Naive thymus-derived CD4-positive, alpha-beta T cell (primary cell): ENCODE data around the gene NBPF4. TPM values are rescaled to one million over a fixed set of nuclear protein-coding genes. Genes with fewer than 3 reads are reported as not detected.
A peak's percentile ranks its signal among the peaks of the same experiment; 100 is the strongest.

Experiments used
- ATAC-seq: fragments of 150-1000 bp; cut with Tn5 transposase; 2 replicates; pipeline ENCODE4 v1.10.0; 2021; ENCODE audit warnings: mild to moderate bottlenecking, moderate library complexity
- CTCF ChIA-PET: fragments of 350-600 bp; sonication (Branson Sonifier 250); formaldehyde crosslinking; loops from one replicate; lab custom pipeline; 2021; ENCODE audit warnings: antibody characterized with exemption; lab: Charles Lee
- POLR2A ChIA-PET: fragments of 350-600 bp; sonication (Branson Sonifier 250); formaldehyde crosslinking; loops from one replicate; lab custom pipeline; 2021; ENCODE audit warnings: antibody characterized with exemption, inconsistent platforms; lab: Charles Lee
- DNase-seq, 9 donors: peaks; one replicate each; pipeline versions ENCODE4 v3.0.0 to v3.0.0-alpha.2; 2020 to 2022; ENCODE audit warnings: mixed read lengths in 1 of 9
- H3K27ac ChIP-seq: one replicate; pipeline ENCODE4 v1.7.0; 2013; ENCODE audit warnings: mild to moderate bottlenecking, low read depth, low read length, moderate library complexity
- H3K27me3 ChIP-seq, 2 donors: one replicate each; pipeline ENCODE4 v1.7.0; 2013; ENCODE audit warnings: low read length in 2 of 2, mild to moderate bottlenecking in 2 of 2, moderate library complexity in 2 of 2; ENCODE audit not compliant: control insufficient read depth in 2 of 2, insufficient read depth in 2 of 2
- H3K36me3 ChIP-seq, 3 experiments: 1 replicate in 2 of 3; 2 replicates in 1 of 3; pipeline ENCODE4 v1.7.0; 2013; ENCODE audit warnings: low read length in 3 of 3, mild to moderate bottlenecking in 3 of 3, moderate library complexity in 1 of 3; ENCODE audit not compliant: insufficient read depth in 3 of 3, control insufficient read depth in 2 of 3
- H3K4me1 ChIP-seq, 2 donors: one replicate each; pipeline ENCODE4 v1.7.0; 2013; ENCODE audit warnings: low read length in 2 of 2, mild to moderate bottlenecking in 2 of 2, moderate library complexity in 1 of 2; ENCODE audit not compliant: control insufficient read depth in 2 of 2, insufficient read depth in 2 of 2
- H3K4me3 ChIP-seq: 2 replicates; pipeline ENCODE4 v1.7.0; 2013; ENCODE audit warnings: mild to moderate bottlenecking, low read length
- H3K9me3 ChIP-seq, 3 experiments: 1 replicate in 2 of 3; 2 replicates in 1 of 3; pipeline ENCODE4 v1.7.0; 2013; ENCODE audit warnings: low read length in 3 of 3; ENCODE audit not compliant: control insufficient read depth in 2 of 3
- H3K27ac Mint-ChIP-seq, 9 donors: one replicate each; pipeline ENCODE4 v1.8.0; 2020 to 2022; ENCODE audit warnings: mixed read lengths in 9 of 9, mild to moderate bottlenecking in 8 of 9, moderate library complexity in 5 of 9, inconsistent platforms in 2 of 9
- H3K27me3 Mint-ChIP-seq, 5 donors: one replicate each; pipeline ENCODE4 v1.8.0; 2021 to 2022; ENCODE audit warnings: mixed read lengths in 5 of 5, mild to moderate bottlenecking in 1 of 5
- H3K36me3 Mint-ChIP-seq, 5 donors: one replicate each; pipeline ENCODE4 v1.8.0; 2020 to 2022; ENCODE audit warnings: mixed read lengths in 5 of 5, mild to moderate bottlenecking in 3 of 5, inconsistent platforms in 1 of 5
- H3K4me1 Mint-ChIP-seq, 7 donors: one replicate each; pipeline ENCODE4 v1.8.0; 2020 to 2022; ENCODE audit warnings: mixed read lengths in 7 of 7, mild to moderate bottlenecking in 3 of 7, inconsistent platforms in 1 of 7
- H3K4me3 Mint-ChIP-seq, 10 donors: one replicate each; pipeline ENCODE4 v1.8.0; 2020 to 2022; ENCODE audit warnings: mild to moderate bottlenecking in 10 of 10, mixed read lengths in 10 of 10, moderate library complexity in 6 of 10, inconsistent platforms in 2 of 10
- H3K9me3 Mint-ChIP-seq, 11 donors: one replicate each; pipeline ENCODE4 v1.8.0; 2020 to 2022; ENCODE audit warnings: mixed read lengths in 11 of 11, mild to moderate bottlenecking in 4 of 11, inconsistent platforms in 1 of 11, moderate library complexity in 1 of 11
- intact Hi-C, 2 donors: fragments of 100-400 bp; cut with micrococcal nuclease; formaldehyde crosslinking; loops; one replicate each; pipeline ENCODE4 v1.15.1; 2023
- polyA plus RNA-seq, 2 donors: library from polyadenylated mRNA; unstranded; fragments of 300-500 nt; fragmentation: Illumina TruSeq; gene quantifications; one replicate each; pipeline ENCODE4 v1.2.3, GENCODE V29; 2021
- total RNA-seq, 6 experiments: library from RNA in 5 of 6; stranded (reverse) in 5 of 6; gene quantifications; 1 replicate in 5 of 6; 2 replicates in 1 of 6; pipeline ENCODE4 v1.2.3 and lab custom pipeline; 2021 to 2026

The NBPF4 gene
- total and polyA plus RNA-seq, 7 experiments from 2014 or later, result 0.22 to 0.24 TPM; not detected in 5

GRCh38 chr1:108200687-108201051 lies 43.2 kb downstream of the NBPF4 start:
- Histone ChIP-seq H3K27ac (peak overlapping the region; percentile 65), H3K4me3 (peak overlapping the region; percentile 75), H3K27me3 (no peaks in the 10 kb centered on the region), H3K9me3 (no peaks in the 10 kb centered on the region), H3K36me3 (peaks cover 0 to 4% (median 0%) of the 10 kb centered on the region in 3 experiments), H3K4me1 (peaks cover 3 to 16% of the 10 kb centered on the region in 2 donors)
- peak; percentile 66 for ATAC-seq
- peaks cover 0 to 25% (median 0%) of the 10 kb centered on the region in 5 donors for H3K27me3 Mint-ChIP-seq
- H3K27ac Mint-ChIP-seq, result peak overlapping the region; percentile 18 to 86 (median 80)
- peaks cover 0 to 9% (median 0%) of the 10 kb centered on the region in 11 donors for H3K9me3 Mint-ChIP-seq
- peaks cover 0 to 31% (median 0%) of the 10 kb centered on the region in 5 donors for H3K36me3 Mint-ChIP-seq
- H3K4me3 Mint-ChIP-seq, result peak overlapping the region; percentile 69 to 92 (median 88)
- DNase-seq, result peak in 7 of 9 donors; percentile 26 to 55 (median 48)
- ChIA-PET CTCF (interaction anchor here (0.7 to 1.2 kb wide), 3 partner anchors 9 to 366 kb away, joined by 3 read pairs; no protein-coding TSS in a partner anchor), POLR2A (interaction anchor here (0.7 to 2.0 kb wide), 10 partner anchors 10 to 899 kb away, joined by 3 to 11 read pairs (median 5); partner anchors contain the start of genes EEIG2, HENMT1, PRPF38B and WDR47)
- intact Hi-C loops, result loop anchor here (1.0 to 5.0 kb wide), 14 partner anchors 76 to 1144 kb away; partner anchors contain the start of genes PRMT6 (in 2 of the 2), STXBP3 (in 2 of the 2), EEIG2 (in 1 of the 2) and VAV3 (in 1 of the 2)
- H3K4me1 Mint-ChIP-seq, result peaks cover 15 to 42% (median 30%) of the 10 kb centered on the region in 7 donors

- Mint-ChIP-seq H3K27me3 (peaks cover 0 to 19% (median 0%) of the 10 kb centered on the region in 5 donors), H3K27ac (peak within 1 kb of the TSS; percentile 52 to 87 (median 82)), H3K4me1 (peaks cover 17 to 42% (median 30%) of the 10 kb centered on the region in 7 donors), H3K9me3 (peaks cover 0 to 12% (median under 1%) of the 10 kb centered on the region in 11 donors), H3K4me3 (peak within 1 kb of the TSS; percentile 69 to 93 (median 88)), H3K36me3 (peaks cover 3 to 36% (median 4%) of the 10 kb centered on the region in 5 donors)
- Histone ChIP-seq H3K36me3 (peaks cover 0 to 4% (median 0%) of the 10 kb centered on the region in 3 experiments), H3K9me3 (no peaks in the 10 kb centered on the region), H3K4me3 (peak within 1 kb of the TSS; percentile 75), H3K27ac (peak within 1 kb of the TSS; percentile 65), H3K4me1 (peaks cover 3 to 16% of the 10 kb centered on the region in 2 donors), H3K27me3 (no peaks in the 10 kb centered on the region)
- ATAC-seq (peak; percentile 96), DNase-seq (peak; percentile 58 to 83 (median 71))
- POLR2A ChIA-PET, result interaction anchor here (0.6 to 2.0 kb wide), 11 partner anchors 10 to 900 kb away, joined by 3 to 11 read pairs (median 5); partner anchors contain the start of genes EEIG2, HENMT1, PRPF38B and WDR47
- intact Hi-C loops, result loop anchor here (1.0 to 5.0 kb wide), 17 partner anchors 15 to 1143 kb away; partner anchors contain the start of genes PRMT6 (in 2 of the 2), STXBP3 (in 2 of the 2), EEIG2 (in 1 of the 2) and VAV3 (in 1 of the 2)
- CTCF ChIA-PET, result interaction anchor here (0.7 to 1.2 kb wide), 3 partner anchors 9 to 367 kb away, joined by 3 read pairs; no protein-coding TSS in a partner anchor
These were observed 43.8 kb downstream of the NBPF4 start, which contains the start of gene SLC25A24 for GRCh38 chr1:108199781-108200686. Gene SLC25A24 (minus strand): TSS chr1:108200343. CDS start chr1:108200138, 205 bp downstream.

- Mint-ChIP-seq H3K27me3 (peaks cover 0 to 12% (median 0%) of the 10 kb centered on the region in 5 donors), H3K9me3 (peaks cover 0 to 12% (median 2%) of the 10 kb centered on the region in 11 donors), H3K27ac (peak overlapping the region; percentile 33 to 87 (median 69)), H3K36me3 (peaks cover 8 to 40% (median 11%) of the 10 kb centered on the region in 5 donors), H3K4me3 (peak overlapping the region; percentile 69 to 93 (median 87)), H3K4me1 (peaks cover 18 to 42% (median 30%) of the 10 kb centered on the region in 7 donors)
- no peak for DNase-seq
- Histone ChIP-seq H3K27ac (peak overlapping the region; percentile 65), H3K4me3 (peak overlapping the region; percentile 75), H3K36me3 (peaks cover 0 to 4% (median 0%) of the 10 kb centered on the region in 3 experiments), H3K27me3 (no peaks in the 10 kb centered on the region), H3K4me1 (peaks cover 3 to 16% of the 10 kb centered on the region in 2 donors), H3K9me3 (no peaks in the 10 kb centered on the region)
- POLR2A ChIA-PET, result interaction anchor here (1.5 to 2.0 kb wide), 4 partner anchors 235 to 843 kb away, joined by 5 to 11 read pairs (median 6); partner anchors contain the start of genes HENMT1 and WDR47
- CTCF ChIA-PET, result no interaction called here
- no peak for ATAC-seq
- intact Hi-C loops, result loop anchor here (2.0 to 5.0 kb wide), 3 partner anchors 14 to 302 kb away; no protein-coding TSS in a partner anchor
These were observed 44.6 kb downstream of the NBPF4 start for GRCh38 chr1:108199201-108199691.

- ChIA-PET CTCF (no interaction called here), POLR2A (no interaction called here)
- H3K9me3 ChIP-seq, result no peaks in the 10 kb centered on the region
- no peaks in the 10 kb centered on the region for H3K27me3 ChIP-seq
- intact Hi-C loops, result no loop called here
- H3K4me1 ChIP-seq, result peaks cover 3 to 7% of the 10 kb centered on the region in 2 donors
- Mint-ChIP-seq H3K27me3 (no peaks in the 10 kb centered on the region), H3K36me3 (peaks cover 11 to 64% (median 37%) of the 10 kb centered on the region in 5 donors), H3K9me3 (peaks cover 4 to 41% (median 12%) of the 10 kb centered on the region in 11 donors), H3K4me1 (peaks cover 9 to 31% (median 16%) of the 10 kb centered on the region in 7 donors), H3K4me3 (no peak overlapping the region), H3K27ac (no peak overlapping the region)
- no peak overlapping the region for H3K4me3 ChIP-seq
- DNase-seq, result no peak
- no peak for ATAC-seq
- H3K27ac ChIP-seq, result no peak overlapping the region
- peaks cover 0 to 5% (median 0%) of the 10 kb centered on the region in 3 experiments for H3K36me3 ChIP-seq
These were observed 49.8 kb downstream of the NBPF4 start for GRCh38 chr1:108194051-108194450.

GRCh38 chr1:108193333-108193732 lies 50.5 kb downstream of the NBPF4 start:
- Mint-ChIP-seq H3K4me1 (peaks cover 4 to 29% (median 9%) of the 10 kb centered on the region in 7 donors), H3K27me3 (no peaks in the 10 kb centered on the region), H3K4me3 (no peak overlapping the region), H3K9me3 (peaks cover 4 to 48% (median 13%) of the 10 kb centered on the region in 11 donors), H3K27ac (no peak overlapping the region), H3K36me3 (peaks cover 11 to 72% (median 45%) of the 10 kb centered on the region in 5 donors)
- H3K9me3 ChIP-seq, result no peaks in the 10 kb centered on the region
- CTCF ChIA-PET, result interaction anchor here (1.2 kb wide), 1 partner anchor 9 kb away, joined by 5 read pairs; no protein-coding TSS in a partner anchor
- ATAC-seq (no peak), DNase-seq (no peak)
- peaks cover 0 to 5% (median 0%) of the 10 kb centered on the region in 3 experiments for H3K36me3 ChIP-seq
- H3K27ac ChIP-seq, result no peak overlapping the region
- POLR2A ChIA-PET, result no interaction called here
- no peak overlapping the region for H3K4me3 ChIP-seq
- H3K4me1 ChIP-seq, result peaks cover 0 to 2% of the 10 kb centered on the region in 2 donors
- H3K27me3 ChIP-seq, result no peaks in the 10 kb centered on the region
- intact Hi-C loops, result no loop called here
